DOHH2 (cell line): ENCODE results near the gene PSAT1.

ENCODE experiments used
- H3F3A ChIP-seq: fragments of 200-600 bp; sonication (generic), shearing (Covaris generic); 2 replicates; pipeline ENCODE4 v1.6.0; 2016; ENCODE audit warnings: antibody characterized with exemption, mild to moderate bottlenecking; ENCODE audit not compliant: control insufficient read depth, insufficient read depth
- H3K27ac ChIP-seq: fragments of 200-600 bp; sonication (generic); 2 replicates; pipeline ENCODE4 v1.5.1; 2014; ENCODE audit warnings: low read depth, mild to moderate bottlenecking, low read length, moderate library complexity
- H3K27me3 ChIP-seq: fragments of 200-600 bp; sonication (generic); 2 replicates; pipeline ENCODE4 v1.6.1; 2014; ENCODE audit warnings: mild to moderate bottlenecking, low read length, mixed read lengths; ENCODE audit not compliant: control insufficient read depth
- H3K36me3 ChIP-seq: fragments of 200-600 bp; sonication (generic); 2 replicates; pipeline ENCODE4 v1.6.1; 2014; ENCODE audit warnings: mild to moderate bottlenecking, low read length, moderate library complexity, mixed read lengths; ENCODE audit not compliant: control insufficient read depth
- H3K4me1 ChIP-seq: fragments of 200-600 bp; sonication (generic); 2 replicates; pipeline ENCODE4 v1.6.1; 2014; ENCODE audit warnings: mild to moderate bottlenecking, low read length, mixed read lengths; ENCODE audit not compliant: control insufficient read depth
- H3K4me2 ChIP-seq: fragments of 200-600 bp; sonication (generic); 2 replicates; pipeline ENCODE4 v1.6.0; 2014; ENCODE audit warnings: mild to moderate bottlenecking, low read length, moderate library complexity
- H3K4me3 ChIP-seq: fragments of 200-600 bp; sonication (generic); 2 replicates; pipeline ENCODE4 v1.5.1; 2014; ENCODE audit warnings: mild to moderate bottlenecking, low read length, mixed read lengths
- H3K79me2 ChIP-seq: fragments of 200-600 bp; sonication (generic); 2 replicates; pipeline ENCODE4 v1.6.1; 2014; ENCODE audit warnings: mild to moderate bottlenecking, low read length, mixed read lengths; ENCODE audit not compliant: control insufficient read depth
- H3K9me2 ChIP-seq: fragments of 200-600 bp; sonication (generic); replicated peaks from 2 replicates; pipeline ENCODE4 v1.6.1; 2014; ENCODE audit warnings: mild to moderate bottlenecking, low read length, mixed read lengths; ENCODE audit not compliant: control insufficient read depth
- H3K9me3 ChIP-seq: fragments of 200-600 bp; sonication (generic); 2 replicates; pipeline ENCODE4 v1.6.1; 2014; ENCODE audit warnings: antibody characterized with exemption, low read length, mixed read lengths; ENCODE audit not compliant: control insufficient read depth, insufficient read depth
- H4K20me1 ChIP-seq: fragments of 200-600 bp; sonication (generic); 2 replicates; pipeline ENCODE4 v1.6.0; 2014; ENCODE audit warnings: low read depth, mild to moderate bottlenecking, antibody characterized with exemption, low read length, moderate library complexity; ENCODE audit not compliant: control insufficient read depth, insufficient read depth
- EZH2phosphoT487 ChIP-seq: fragments of 200-600 bp; sonication (generic); IDR thresholded peaks from 2 replicates; pipeline ENCODE4 v1.6.1; 2017; ENCODE audit warnings: borderline replicate concordance, mild to moderate bottlenecking, antibody characterized with exemption, low read length, moderate library complexity, mixed read lengths
- TF ChIP-seq, protein P1 (sequence below): fragments of 200-600 bp; sonication (generic); IDR thresholded peaks from one replicate; pipeline ENCODE4 v1.5.1; 2014; ENCODE audit warnings: antibody characterized with exemption, mild to moderate bottlenecking, low read depth, low read length; ENCODE audit not compliant: poor library complexity, severe bottlenecking

The PSAT1 gene

DNA sequence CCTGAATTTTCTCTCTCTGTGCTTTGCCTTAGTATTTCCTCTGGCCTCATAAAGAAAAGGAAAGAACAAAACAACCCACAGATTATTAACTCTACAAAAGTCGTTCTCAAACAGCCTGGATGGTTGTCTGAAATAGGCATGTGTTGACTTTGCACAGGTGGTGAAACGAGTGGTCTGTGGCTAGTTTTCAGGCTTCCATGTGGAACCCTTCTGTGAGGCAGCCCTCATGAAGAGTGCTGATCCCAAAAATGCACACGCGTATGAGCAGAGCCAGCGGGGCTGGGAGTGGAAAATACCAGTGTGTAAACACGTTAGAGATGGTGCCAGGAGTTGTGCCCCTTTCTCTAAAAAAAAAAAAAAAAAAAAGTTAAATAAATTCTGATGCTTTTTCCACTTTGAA is 4.9 kb upstream of the PSAT1 start:
- no peak overlapping the region for H3K4me3 ChIP-seq
- H3K79me2 ChIP-seq: peaks cover under 1% of the 10 kb centered on the region
- no peak overlapping the region for H3K4me2 ChIP-seq
- no peak for TF ChIP-seq EZH2phosphoT487
- TF ChIP-seq, protein P1, sequence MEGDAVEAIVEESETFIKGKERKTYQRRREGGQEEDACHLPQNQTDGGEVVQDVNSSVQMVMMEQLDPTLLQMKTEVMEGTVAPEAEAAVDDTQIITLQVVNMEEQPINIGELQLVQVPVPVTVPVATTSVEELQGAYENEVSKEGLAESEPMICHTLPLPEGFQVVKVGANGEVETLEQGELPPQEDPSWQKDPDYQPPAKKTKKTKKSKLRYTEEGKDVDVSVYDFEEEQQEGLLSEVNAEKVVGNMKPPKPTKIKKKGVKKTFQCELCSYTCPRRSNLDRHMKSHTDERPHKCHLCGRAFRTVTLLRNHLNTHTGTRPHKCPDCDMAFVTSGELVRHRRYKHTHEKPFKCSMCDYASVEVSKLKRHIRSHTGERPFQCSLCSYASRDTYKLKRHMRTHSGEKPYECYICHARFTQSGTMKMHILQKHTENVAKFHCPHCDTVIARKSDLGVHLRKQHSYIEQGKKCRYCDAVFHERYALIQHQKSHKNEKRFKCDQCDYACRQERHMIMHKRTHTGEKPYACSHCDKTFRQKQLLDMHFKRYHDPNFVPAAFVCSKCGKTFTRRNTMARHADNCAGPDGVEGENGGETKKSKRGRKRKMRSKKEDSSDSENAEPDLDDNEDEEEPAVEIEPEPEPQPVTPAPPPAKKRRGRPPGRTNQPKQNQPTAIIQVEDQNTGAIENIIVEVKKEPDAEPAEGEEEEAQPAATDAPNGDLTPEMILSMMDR: no peak
- no peaks in the 10 kb centered on the region; the same call in 1 of the 2 replicates for H3F3A ChIP-seq
- no peaks in the 10 kb centered on the region for H3K9me2 ChIP-seq
- H4K20me1 ChIP-seq: no peaks in the 10 kb centered on the region
- no peaks in the 10 kb centered on the region for H3K9me3 ChIP-seq
- H3K36me3 ChIP-seq: peaks cover under 1% of the 10 kb centered on the region
- peaks cover 14% of the 10 kb centered on the region for H3K4me1 ChIP-seq
- H3K27ac ChIP-seq: no peak overlapping the region
- H3K27me3 ChIP-seq: no peaks in the 10 kb centered on the region

DNA sequence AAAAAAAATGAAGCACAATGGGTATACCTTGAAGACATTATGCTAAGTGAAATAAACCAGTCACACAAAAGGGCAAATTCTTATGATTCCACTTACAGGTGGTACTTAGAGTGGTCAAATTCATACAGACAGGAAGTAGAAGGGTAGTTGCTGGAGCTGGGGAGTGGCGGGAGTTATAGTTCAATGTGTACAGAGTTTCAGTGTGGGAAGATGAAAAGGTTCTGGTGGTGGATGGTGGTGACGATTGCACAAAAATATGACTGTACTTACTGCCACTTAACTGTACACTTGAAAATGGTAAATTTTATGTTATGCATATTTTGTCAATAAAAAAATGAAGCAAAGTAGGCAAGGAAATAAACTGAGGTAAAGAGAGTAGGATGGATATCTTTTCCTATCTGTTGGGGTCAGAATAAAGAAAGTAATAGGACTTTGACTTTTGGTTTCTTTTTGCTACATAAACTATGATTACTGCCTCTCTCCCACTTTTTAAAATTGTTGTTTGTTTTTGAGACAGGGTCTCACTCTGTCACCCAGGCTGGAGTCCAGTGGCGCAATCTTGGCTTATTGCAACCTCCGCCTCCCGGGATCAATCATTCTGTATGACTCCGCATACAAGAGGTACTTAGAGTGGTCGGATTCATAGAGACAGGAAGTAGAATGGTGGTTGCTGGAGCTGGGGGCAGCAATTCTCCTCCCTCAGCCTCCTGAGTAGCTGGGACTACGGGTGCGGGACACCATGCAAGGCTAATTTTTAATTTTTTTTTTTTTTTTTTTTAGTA is 4.0 kb upstream of the PSAT1 start:
- Histone ChIP-seq H3K9me3 (no peaks in the 10 kb centered on the region), H3K4me2 (no peak overlapping the region), H3K79me2 (peaks cover 9% of the 10 kb centered on the region), H3F3A (no peaks in the 10 kb centered on the region; the same call in 1 of the 2 replicates), H3K36me3 (peaks cover 4% of the 10 kb centered on the region), H3K4me3 (no peak overlapping the region), H3K27me3 (no peaks in the 10 kb centered on the region), H3K9me2 (no peaks in the 10 kb centered on the region), H3K4me1 (peaks cover 14% of the 10 kb centered on the region), H3K27ac (no peak overlapping the region), H4K20me1 (no peaks in the 10 kb centered on the region)
- TF ChIP-seq, protein P1: no peak
- TF ChIP-seq EZH2phosphoT487: no peak

DNA sequence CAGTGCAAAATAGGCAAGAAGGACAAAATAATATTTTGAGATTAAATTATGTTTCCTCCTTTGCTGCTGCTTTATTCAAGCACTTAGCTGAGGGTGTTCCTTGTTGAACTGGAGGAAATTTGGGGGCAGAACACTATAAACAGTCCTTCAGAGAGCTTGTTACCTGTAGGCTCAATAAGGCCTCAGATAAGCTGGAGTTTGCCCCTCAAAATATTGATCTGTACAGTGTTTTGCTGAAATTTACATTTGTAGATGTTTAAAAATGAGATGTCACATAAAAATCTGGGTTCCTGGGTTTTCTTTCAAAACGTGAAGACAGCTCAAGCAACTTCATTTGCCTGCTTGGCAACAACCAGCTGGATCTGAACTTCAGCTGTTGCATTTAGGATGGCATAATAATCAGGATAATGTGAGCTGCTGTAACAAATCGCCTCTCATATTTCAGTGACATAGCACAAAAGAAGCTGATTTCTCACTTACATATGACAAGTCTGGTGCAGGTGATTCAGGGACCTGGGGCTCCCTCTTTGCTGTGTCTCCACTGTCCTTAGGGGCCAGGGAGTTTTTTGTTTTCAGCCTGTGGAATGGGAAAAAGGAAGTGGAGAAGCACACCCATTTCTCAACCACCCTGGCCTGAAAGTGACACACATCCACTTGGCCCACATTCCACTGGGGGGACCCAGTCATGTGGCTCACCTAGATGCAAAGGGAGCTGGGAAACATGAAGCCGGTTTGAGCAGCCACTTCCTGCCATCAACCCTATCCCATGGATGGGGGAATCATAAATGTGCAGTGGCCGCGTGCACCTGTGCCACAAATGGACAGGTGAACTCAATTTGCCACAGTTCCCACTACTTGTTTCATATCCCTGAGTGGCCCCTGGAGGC is 2.4 kb upstream of the PSAT1 start:
- peaks cover 25% of the 10 kb centered on the region for H3K79me2 ChIP-seq
- no peaks in the 10 kb centered on the region for H3K9me2 ChIP-seq
- H3F3A ChIP-seq: peaks cover 3% of the 10 kb centered on the region; the same call in 1 of the 2 replicates
- TF ChIP-seq EZH2phosphoT487: no peak
- TF ChIP-seq, protein P1: no peak
- no peak overlapping the region for H3K27ac ChIP-seq
- H3K27me3 ChIP-seq: no peaks in the 10 kb centered on the region
- no peak overlapping the region for H3K4me2 ChIP-seq
- peaks cover 25% of the 10 kb centered on the region for H3K4me1 ChIP-seq
- H4K20me1 ChIP-seq: 0 out of 2 replicates have a peak, but pooled peaks cover 4% of the 10 kb centered on the region
- H3K4me3 ChIP-seq: no peak overlapping the region
- no peaks in the 10 kb centered on the region for H3K9me3 ChIP-seq
- peaks cover 16% of the 10 kb centered on the region for H3K36me3 ChIP-seq
